Heart right ventricle (tissue), 16 donors: ENCODE measurements around the gene FRMPD1. TPM values are rescaled to one million over a fixed set of nuclear protein-coding genes. Genes with fewer than 3 reads are reported as not detected.

Experiments
- ATAC-seq, 8 donors: fragments of 200-7000 bp; cut with Tn5 transposase; one replicate each; pipeline ENCODE4 v1.9.1; 2020; ENCODE audit warnings: mild to moderate bottlenecking in 8 of 8, moderate library complexity in 8 of 8, moderate number of reproducible peaks in 1 of 8
- DNase-seq, 2 donors: peaks; one replicate each; pipeline ENCODE4 v3.0.0-alpha.2; 2020
- H3K27ac ChIP-seq, 10 donors: fragments of 200-600 bp; sonication (generic) in 2 of 10; one replicate each; pipeline versions ENCODE4 v1.5.0 to v1.8.0; 2020 to 2022; ENCODE audit warnings: mild to moderate bottlenecking in 3 of 10
- H3K27me3 ChIP-seq, 7 donors: fragments of 200-600 bp; one replicate each; pipeline ENCODE4 v1.8.0; 2021 to 2022; ENCODE audit warnings: mild to moderate bottlenecking in 2 of 7
- H3K36me3 ChIP-seq, 9 donors: fragments of 200-600 bp; sonication (generic) in 1 of 9; one replicate each; pipeline versions ENCODE4 v1.5.0 to v1.8.0; 2020 to 2022; ENCODE audit warnings: mild to moderate bottlenecking in 2 of 9
- H3K4me1 ChIP-seq, 9 donors: fragments of 200-600 bp; sonication (generic) in 1 of 9; one replicate each; pipeline versions ENCODE4 v1.5.0 to v1.8.0; 2020 to 2022; ENCODE audit warnings: mild to moderate bottlenecking in 4 of 9
- H3K4me3 ChIP-seq, 10 donors: fragments of 200-600 bp; sonication (generic) in 2 of 10; one replicate each; pipeline versions ENCODE4 v1.5.0 to v1.8.0; 2020 to 2022; ENCODE audit warnings: mild to moderate bottlenecking in 7 of 10, moderate library complexity in 2 of 10
- H3K9me3 ChIP-seq, 11 donors: fragments of 200-600 bp in 10 of 11; sonication (generic) in 2 of 11; one replicate each; pipeline versions ENCODE4 v1.5.0 to v1.8.0; 2013 to 2022; ENCODE audit warnings: mild to moderate bottlenecking in 2 of 11, control low read depth in 1 of 11, moderate library complexity in 1 of 11
- CTCF ChIP-seq, 9 donors: fragments of 200-600 bp; sonication (generic) in 2 of 9; IDR thresholded peaks; one replicate each; pipeline versions ENCODE4 v1.5.0 to v1.8.0; 2021 to 2022; ENCODE audit warnings: antibody characterized with exemption in 9 of 9, mild to moderate bottlenecking in 5 of 9, moderate library complexity in 1 of 9
- WGBS, 2 donors: extraction: QIAGEN DNeasy Blood & Tissue Kit; methylation state at CpG; one replicate each; pipeline ENCODE4 v1.1.7; 2013; ENCODE audit warnings: inconsistent platforms in 1 of 2; 5-methylcytosine and 5-hydroxymethylcytosine counted together
- intact Hi-C, 10 donors: fragments of 100-400 bp; cut with DNase I; formaldehyde crosslinking; loops; one replicate each; pipeline versions ENCODE4 v1.11.1 to v1.14.2; 2022
- polyA plus RNA-seq, 2 donors: library from polyadenylated mRNA; stranded (reverse); fragments of 200-250 nt; gene quantifications; one replicate each; pipeline ENCODE4 v1.2.3, GENCODE V29; 2013
- total RNA-seq, 10 donors: library from RNA; stranded (reverse); fragmentation: NEBNext Ultra II Directional in 3 of 10; extraction: Animal tissue kit (Norgen Biotek cat#: 25700) in 3 of 10; gene quantifications; one replicate each; pipeline versions ENCODE4 v1.2.1 to v1.2.4, GENCODE V29; 2021 to 2023
- donor health status: Arrhythmogenic right ventricular cardiomyopathy.
- donor health status: ischemic (EF 13 %, LVEDD 7.1; RV severe dilation, severe dysfunction).
- donor health status: healthy with polysubstance abuse.
- donor health status: DM: no; HTN: yes; CAD: no.
- donor health status: DM: no; HTN: no; CAD: no.
- donor health status: ischemic (EF 25% LVEDD 6.9; RV normal size, moderate dysfunction).
- donor health status: ischemic (EF 25% LVEDD 5.7; RV mildly dilated, moderate dysfunction).
- donor health status: healthy.
- donor health status: DM: yes; HTN: yes; CAD: no.
- donor health status: Ischemic cardiomyopathy.
- donor health status: ischemic (EF 35%, LVEDD 5.7; RV mildly dilated, moderate dysfunction).
- donor health status: nonischemic (EF 11% LVEDD 7.7; RV severe dilation, severe dysfunction).
- donor health status: DM: yes; HTN: yes; CAD: no.
- donor health status: PGD.
- donor health status: ischemic (EF 29% LVEDD 5.4; RV normal size, mild dysfunction).
- donor health status: nonischemic (EF 23%, LVEDD 6.1; RV moderate dilation, normal function).

Gene FRMPD1
- total and polyA plus RNA-seq, 12 donors, result 0.03 to 1.7 (median 0.63) TPM

GRCh38 chr9:37611961-37612360 lies 38.8 kb upstream of the FRMPD1 start:
- TF ChIP-seq CTCF (IDR thresholded peaks at IDR 0.05), result no peak
- H3K27me3 ChIP-seq, result peaks cover 0 to 4% (median 0%) of the 10 kb centered on the region in 7 donors
- ATAC-seq (no peak), DNase-seq (no peak)
- H3K36me3 ChIP-seq, result no peaks in the 10 kb centered on the region
- intact Hi-C loops, result no loop called here
- no peaks in the 10 kb centered on the region for H3K4me1 ChIP-seq
- H3K27ac ChIP-seq, result no peak overlapping the region
- H3K4me3 ChIP-seq, result no peak overlapping the region
- 83 to 85% methylated on average over 1 of the region's 1 CpG for WGBS, 2 donors
- H3K9me3 ChIP-seq, result no peaks in the 10 kb centered on the region

DNA sequence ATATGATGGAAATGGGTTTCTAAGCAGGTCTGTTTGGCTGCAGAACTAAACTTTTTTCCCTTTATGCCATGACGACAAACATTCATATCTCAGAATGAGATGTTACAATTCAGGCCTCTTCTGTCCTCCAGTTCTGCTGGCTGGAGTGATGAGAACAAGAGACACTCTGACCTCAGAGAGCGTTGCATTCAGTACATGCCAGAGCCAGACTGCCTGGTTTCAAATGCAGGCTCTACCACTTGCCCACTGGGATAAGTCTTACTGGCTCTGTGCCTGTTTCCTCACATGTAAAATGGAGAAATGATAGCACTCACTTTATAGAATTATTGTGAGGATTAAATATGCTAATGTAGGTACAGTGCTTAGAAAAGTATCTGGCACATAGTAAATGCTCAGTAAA lies 33.6 kb upstream of the FRMPD1 start:
- Histone ChIP-seq H3K27me3 (peaks cover 0 to 7% (median 0%) of the 10 kb centered on the region in 7 donors), H3K4me1 (no peaks in the 10 kb centered on the region), H3K27ac (no peak overlapping the region), H3K9me3 (no peaks in the 10 kb centered on the region), H3K36me3 (no peaks in the 10 kb centered on the region), H3K4me3 (no peak overlapping the region)
- intact Hi-C loops, result no loop called here
- TF ChIP-seq CTCF (IDR thresholded peaks at IDR 0.05), result no peak
- WGBS, 2 donors, result 84 to 88% methylated on average over 2 of the region's 2 CpGs
- DNase-seq (no peak), ATAC-seq (no peak)

DNA sequence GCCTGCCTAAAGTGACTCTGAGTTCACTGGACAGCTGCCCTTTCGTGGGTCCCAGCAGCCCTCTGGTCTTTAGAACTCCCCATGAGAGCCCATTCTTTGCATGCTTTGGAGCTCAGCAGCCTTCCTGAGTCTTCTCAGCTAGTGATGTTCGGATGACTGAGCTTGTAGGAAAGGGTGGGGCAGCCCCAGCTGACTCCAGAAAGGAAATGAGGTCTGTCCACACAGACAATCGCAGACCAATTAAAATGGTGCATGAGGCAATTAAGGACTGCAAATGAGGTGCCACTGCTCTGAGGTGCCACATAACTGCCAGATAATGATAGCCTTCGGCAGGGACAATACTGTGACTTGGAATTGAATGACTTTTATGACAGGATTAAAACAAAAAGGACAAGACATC lies 32.9 kb upstream of the FRMPD1 start:
- H3K9me3 ChIP-seq, result no peaks in the 10 kb centered on the region
- intact Hi-C loops, result no loop called here
- peaks cover 0 to 5% (median 0%) of the 10 kb centered on the region in 7 donors for H3K27me3 ChIP-seq
- H3K4me1 ChIP-seq, result no peaks in the 10 kb centered on the region
- ATAC-seq (peak in 2 of 8 donors; percentile 61 to 68), DNase-seq (no peak)
- H3K4me3 ChIP-seq, result no peak overlapping the region
- 43 to 46% methylated on average over 4 of the region's 4 CpGs for WGBS, 2 donors
- no peak overlapping the region for H3K27ac ChIP-seq
- H3K36me3 ChIP-seq, result no peaks in the 10 kb centered on the region
- TF ChIP-seq CTCF (IDR thresholded peaks at IDR 0.05), result no peak

GRCh38 chr9:37618817-37619216 lies 31.9 kb upstream of the FRMPD1 start:
- no peak for ATAC-seq
- no peak overlapping the region for H3K27ac ChIP-seq
- no peak for TF ChIP-seq CTCF (IDR thresholded peaks at IDR 0.05)
- intact Hi-C loops, result no loop called here
- H3K9me3 ChIP-seq, result no peaks in the 10 kb centered on the region
- peaks cover 0 to 5% (median 0%) of the 10 kb centered on the region in 7 donors for H3K27me3 ChIP-seq
- no peaks in the 10 kb centered on the region for H3K4me1 ChIP-seq
- WGBS, 2 donors, result 85 to 88% methylated on average over 4 of the region's 4 CpGs
- H3K36me3 ChIP-seq, result no peaks in the 10 kb centered on the region
- no peak overlapping the region for H3K4me3 ChIP-seq
- DNase-seq, result no peak
